SKM-1 (cell line): ENCODE results near the gene S100A3.

Experiments
- DNase-seq: peaks from one replicate; lab custom pipeline; 2025; ENCODE audit not compliant: unreplicated experiment; lab: John Stamatoyannopoulos, UW

The S100A3 gene

DNA sequence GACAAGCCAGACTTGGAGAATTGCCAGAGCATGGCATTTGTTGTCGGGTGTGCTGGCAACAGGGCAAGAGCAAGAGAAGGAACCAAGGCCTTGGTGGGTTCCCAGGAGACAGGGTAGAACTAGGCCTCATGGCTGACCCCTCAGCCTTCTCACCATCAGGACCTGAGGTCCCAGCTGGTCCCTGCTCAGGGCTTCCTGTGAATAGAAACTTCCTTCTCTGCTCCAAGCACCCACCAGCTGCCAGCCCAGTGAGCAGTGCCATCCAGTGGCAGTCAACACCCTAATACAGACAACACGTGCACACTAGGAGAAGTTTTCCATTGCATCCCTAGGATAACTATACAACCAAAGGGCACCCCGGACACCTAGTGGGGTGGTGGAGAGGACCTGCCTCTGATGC, 36.0 kb downstream of the S100A3 start:
- no peak for DNase-seq

DNA sequence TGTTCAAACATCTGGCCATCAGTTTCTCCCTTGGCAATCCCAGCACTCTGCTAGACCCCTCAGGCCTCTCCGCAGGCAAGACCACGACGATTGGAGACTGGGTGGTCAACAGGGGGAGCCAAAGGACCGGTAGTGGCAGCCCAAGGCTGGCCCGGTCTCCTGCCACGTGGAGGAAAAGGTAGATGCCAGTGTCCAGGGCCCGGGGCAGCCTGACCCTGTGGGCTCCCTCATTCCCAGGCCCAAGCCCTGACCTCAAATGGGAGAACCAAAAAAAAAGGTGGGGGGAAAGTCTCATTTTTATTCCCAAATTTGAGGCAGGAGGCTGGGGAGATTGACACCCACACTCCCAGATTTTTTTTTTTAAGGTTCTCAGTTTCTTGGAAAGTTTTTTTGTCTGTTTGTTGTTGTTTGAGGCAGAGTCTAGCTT, 38.1 kb downstream of the S100A3 start:
- peak; percentile 63 for DNase-seq

DNA sequence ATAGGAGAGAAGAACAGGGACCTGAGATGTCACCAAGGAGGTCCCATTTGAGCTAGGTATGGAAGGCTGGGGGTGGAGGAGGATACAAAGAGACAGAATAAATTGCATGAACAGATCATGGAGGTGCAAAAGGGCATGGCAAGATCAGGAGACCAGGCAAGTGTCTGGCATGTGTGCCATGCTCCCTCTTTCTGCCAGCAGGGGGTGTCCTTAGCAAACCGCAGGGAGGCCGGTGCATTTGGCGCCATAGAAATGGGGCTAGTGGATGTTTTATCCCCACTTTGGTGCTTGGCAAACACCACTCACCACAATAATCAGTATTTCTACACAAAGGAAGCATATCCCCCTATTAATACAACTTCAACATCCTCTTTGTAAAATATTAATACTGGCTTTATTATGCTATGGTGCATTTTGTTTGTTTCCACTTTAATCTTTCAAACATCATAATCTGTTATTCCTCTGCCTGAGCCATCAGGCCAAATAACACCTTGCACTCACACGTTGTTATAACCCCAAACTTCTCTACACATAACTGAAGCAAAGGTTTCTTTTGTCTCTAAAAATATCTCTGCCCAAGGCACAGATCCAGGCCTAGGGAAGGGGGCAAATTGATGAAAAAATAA, 39.2 kb downstream of the S100A3 start:
- peak; percentile 82 for DNase-seq

DNA sequence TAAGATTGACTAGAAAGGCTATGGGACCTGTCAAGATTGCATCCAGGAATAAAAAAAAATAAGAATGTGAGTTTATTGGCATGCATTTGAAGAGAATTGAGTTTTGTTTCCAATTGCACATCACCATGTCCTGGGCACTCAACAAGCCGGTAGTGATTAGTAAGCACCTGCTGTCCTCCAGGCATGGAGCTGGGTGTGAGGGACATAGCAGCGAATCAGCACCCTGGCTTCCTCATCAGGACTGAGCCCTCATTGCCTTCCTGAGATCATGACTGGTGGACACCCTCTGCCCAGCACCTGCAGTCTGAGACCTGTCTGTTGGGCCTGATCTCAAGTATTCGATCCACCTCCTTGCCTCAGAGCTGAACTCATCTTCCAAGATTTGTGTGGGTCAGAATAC, 40.0 kb downstream of the S100A3 start:
- no peak for DNase-seq

DNA sequence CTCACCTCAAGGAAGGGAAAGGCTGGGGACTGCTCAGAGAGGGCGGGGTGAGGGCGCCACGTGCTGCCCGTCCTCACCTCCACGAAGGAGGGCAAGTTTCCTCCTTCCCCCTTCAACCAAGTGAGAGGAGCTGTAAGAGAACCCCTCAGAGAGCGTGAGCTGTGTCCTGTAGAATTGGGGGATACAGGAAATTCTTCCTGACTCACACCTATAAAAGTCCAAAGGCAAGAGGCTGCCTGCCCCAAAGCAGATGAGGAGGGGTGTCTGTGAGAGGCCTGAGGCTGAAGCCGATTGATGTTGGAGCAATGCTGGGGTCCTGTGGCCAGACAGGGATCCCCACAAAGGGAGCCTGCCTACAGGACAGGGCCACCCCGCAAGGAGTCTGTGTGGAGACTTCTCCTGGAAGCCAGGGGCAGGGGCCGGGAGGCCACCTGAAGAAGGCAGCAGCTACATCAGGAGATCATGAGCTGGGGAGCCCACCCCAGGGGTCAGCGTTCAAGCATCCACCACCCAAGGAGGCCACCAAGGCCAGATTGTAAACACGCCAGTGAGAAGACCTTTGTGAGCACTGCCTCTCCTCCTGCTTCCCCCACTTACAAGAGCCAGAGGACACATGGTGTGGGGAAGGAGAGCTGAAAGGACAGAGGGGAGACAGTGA, 41.0 kb downstream of the S100A3 start:
- no peak for DNase-seq

DNA sequence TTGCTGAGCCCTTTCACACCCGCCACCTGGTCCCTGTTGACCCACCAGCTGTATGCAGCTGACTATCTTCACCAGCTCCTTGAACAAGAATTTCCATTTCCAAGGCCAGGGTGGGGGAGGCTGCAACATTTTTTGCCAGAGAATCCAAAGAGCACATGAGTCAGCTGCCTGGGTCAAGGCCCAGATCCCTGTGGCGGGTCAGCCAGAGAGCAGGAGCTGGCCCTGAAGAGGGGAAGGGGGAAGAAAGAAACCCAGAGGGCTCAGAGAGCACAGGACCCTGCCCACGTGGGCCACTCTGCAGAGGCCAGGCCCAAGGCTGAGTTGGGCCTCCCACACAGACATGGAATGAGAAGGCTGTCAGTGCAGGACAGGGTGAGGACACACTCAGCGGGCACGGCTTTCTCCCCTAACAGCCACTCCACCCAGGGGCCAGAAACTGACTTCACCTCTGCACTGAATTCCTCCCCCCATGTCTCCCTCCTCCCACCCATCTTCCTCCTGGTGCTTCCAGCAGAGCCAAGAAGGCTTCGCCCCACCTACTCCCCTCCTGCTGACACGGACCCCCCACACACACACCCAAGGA, 42.1 kb downstream of the S100A3 start:
- DNase-seq: no peak

DNA sequence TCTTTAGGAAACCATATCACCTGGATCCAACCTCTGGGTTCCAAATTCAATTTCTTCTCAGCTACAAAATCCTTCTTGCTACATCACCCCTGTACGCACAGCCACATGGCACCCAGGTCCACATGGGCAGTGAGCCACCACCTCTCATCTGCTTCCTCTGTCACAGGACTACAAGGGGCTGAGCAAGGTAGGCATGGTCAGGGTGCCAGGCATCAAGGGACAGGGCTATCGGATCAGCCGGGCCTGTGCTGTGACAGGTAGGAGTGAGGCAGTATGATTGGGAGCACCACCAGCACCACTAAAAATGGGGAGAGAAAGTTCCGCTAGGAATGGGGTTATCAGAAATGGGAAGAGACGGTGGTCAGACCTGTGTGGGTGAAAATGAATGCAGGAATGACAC, 42.7 kb downstream of the S100A3 start:
- no peak for DNase-seq

DNA sequence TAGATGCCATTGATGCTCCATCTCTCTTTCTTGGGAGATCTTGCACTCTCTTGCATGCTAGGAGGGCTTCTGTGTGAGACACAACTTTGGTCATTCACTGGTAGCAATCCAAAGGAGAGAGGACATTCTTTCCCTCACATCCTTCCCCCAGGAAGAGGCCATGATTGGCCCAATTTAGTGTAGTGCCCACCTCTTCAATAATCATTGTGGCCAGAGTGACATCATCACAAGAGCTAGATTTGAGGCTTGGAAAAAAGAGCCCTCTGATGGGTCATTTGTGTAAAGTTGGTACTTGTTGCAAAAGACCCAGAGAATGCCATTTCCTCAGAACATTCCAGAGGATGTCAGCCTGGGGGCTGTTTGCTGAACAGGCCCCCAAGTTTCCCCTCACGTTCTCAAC, 43.5 kb downstream of the S100A3 start:
- DNase-seq: no peak

DNA sequence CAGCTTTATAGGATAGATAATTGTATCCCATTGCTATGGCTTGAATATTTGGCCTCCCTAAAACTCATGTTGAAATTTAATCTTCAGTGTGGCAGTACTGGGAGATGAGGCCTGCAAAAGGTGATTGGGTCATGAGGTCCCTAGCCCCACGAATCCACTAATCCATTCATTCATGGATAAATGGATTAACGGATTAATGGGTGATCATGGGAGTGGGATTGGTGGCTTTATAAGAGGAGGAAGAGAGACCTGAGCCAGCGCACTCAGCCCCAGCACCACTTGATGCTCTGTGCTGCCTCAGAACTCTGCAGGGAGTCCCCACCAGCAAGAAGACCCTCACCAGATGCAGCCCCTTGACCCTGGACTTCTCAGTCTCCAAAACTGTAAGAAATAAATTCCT, 45.3 kb downstream of the S100A3 start:
- no peak for DNase-seq

DNA sequence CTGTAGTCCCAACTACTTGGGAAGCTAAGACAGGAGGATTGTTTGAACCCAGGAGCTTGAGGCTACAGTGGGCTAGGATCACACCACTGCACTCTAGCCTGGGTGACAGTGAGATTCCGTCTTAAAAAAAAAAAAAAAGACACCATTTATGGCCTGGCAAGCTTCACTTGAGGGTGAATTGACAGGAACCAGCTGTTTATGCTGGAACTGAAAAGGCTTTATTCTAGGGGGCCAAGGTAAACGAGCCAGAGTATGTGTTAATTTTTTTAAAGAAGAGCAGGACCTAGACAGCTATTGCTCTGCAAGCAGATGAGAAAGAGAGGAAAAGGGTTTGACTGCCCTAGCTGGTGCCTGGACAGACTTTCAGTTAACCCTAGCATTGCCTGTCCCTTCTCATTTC, 50.3 kb downstream of the S100A3 start:
- DNase-seq: no peak
